ENCODE data around the gene UMODL1. TPM values are rescaled to one million over a fixed set of nuclear protein-coding genes. Genes with fewer than 3 reads are reported as not detected.

The UMODL1 gene
- total RNA-seq, 4 donors from 2014 or later = not detected

GRCh38 chr21:42036313-42036712 lies 34.8 kb upstream of the UMODL1 start:
- peaks cover 0 to 9% (median 0%) of the 10 kb centered on the region in 4 donors for H3K4me1 ChIP-seq
- H3K4me3 ChIP-seq = no peak overlapping the region
- no peak for TF ChIP-seq EP300 (IDR thresholded peaks at IDR 0.05)
- TF ChIP-seq POLR2A (IDR thresholded peaks at IDR 0.05) = no peak
- TF ChIP-seq, protein P1, sequence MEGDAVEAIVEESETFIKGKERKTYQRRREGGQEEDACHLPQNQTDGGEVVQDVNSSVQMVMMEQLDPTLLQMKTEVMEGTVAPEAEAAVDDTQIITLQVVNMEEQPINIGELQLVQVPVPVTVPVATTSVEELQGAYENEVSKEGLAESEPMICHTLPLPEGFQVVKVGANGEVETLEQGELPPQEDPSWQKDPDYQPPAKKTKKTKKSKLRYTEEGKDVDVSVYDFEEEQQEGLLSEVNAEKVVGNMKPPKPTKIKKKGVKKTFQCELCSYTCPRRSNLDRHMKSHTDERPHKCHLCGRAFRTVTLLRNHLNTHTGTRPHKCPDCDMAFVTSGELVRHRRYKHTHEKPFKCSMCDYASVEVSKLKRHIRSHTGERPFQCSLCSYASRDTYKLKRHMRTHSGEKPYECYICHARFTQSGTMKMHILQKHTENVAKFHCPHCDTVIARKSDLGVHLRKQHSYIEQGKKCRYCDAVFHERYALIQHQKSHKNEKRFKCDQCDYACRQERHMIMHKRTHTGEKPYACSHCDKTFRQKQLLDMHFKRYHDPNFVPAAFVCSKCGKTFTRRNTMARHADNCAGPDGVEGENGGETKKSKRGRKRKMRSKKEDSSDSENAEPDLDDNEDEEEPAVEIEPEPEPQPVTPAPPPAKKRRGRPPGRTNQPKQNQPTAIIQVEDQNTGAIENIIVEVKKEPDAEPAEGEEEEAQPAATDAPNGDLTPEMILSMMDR (IDR thresholded peaks at IDR 0.05) = no peak
- H3K27me3 ChIP-seq = no peaks in the 10 kb centered on the region
- H3K36me3 ChIP-seq = no peaks in the 10 kb centered on the region
- WGBS, 2 donors = 82 to 91% methylated on average over 2 of the region's 2 CpGs
- DNase-seq (ENCODE audit: low spot score in 2 of 2) = no peak
- H3K9me3 ChIP-seq = no peaks in the 10 kb centered on the region
- no peak overlapping the region for H3K27ac ChIP-seq

DNA sequence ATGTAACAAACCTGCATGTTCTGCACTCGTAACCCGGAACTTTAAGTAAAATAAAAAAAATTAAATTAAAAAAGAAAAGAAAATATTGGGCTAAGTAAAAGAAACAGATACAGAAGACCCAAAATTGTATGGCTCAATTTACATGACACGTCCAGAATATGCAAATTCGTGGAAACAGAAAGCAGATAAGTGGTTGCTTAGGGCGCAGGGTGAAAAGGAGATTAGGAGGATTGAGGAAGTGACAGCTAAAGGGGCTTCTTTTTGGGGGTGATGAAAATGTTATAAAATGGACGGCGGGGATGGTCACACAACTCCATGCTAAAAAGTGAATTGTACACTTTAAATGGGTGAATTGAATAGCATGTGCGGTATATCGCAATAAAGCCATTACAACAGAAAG lies 33.6 kb upstream of the UMODL1 start:
- Histone ChIP-seq H3K9me3 (no peaks in the 10 kb centered on the region), H3K4me3 (no peak overlapping the region), H3K27me3 (no peaks in the 10 kb centered on the region), H3K36me3 (no peaks in the 10 kb centered on the region), H3K4me1 (peaks cover 0 to 9% (median 0%) of the 10 kb centered on the region in 4 donors), H3K27ac (no peak overlapping the region)
- TF ChIP-seq POLR2A (IDR thresholded peaks at IDR 0.05) (no peak), EP300 (IDR thresholded peaks at IDR 0.05) (no peak)
- TF ChIP-seq, protein P1 (IDR thresholded peaks at IDR 0.05) = no peak
- DNase-seq (ENCODE audit: low spot score in 2 of 2) = no peak
- WGBS, 2 donors = 80 to 91% methylated on average over 9 of the region's 9 CpGs

DNA sequence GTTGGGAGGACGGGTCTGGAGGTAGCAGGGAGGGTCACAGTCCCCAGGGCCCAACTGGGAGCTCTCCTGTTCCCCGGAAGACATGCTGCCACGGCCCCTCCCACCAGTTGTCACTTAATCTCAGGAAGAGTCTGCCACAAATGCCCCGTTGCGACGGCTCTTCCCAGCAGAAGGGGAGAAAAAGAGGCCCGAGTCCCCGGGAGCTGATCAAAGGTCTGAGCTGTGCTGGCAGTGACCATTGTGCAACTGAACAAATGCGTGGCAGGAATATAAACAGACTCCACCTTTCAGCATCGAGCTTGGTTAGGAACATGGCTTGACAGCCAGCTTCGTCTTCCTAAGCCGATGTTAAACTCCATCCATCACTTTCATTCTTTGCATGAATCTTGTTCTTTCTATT lies 33.2 kb upstream of the UMODL1 start:
- DNase-seq (ENCODE audit: low spot score in 2 of 2) = no peak
- no peaks in the 10 kb centered on the region for H3K36me3 ChIP-seq
- 62 to 69% methylated on average over 12 of the region's 12 CpGs for WGBS, 2 donors
- H3K27me3 ChIP-seq = no peaks in the 10 kb centered on the region
- TF ChIP-seq EP300 (IDR thresholded peaks at IDR 0.05) (no peak), POLR2A (IDR thresholded peaks at IDR 0.05) (no peak)
- TF ChIP-seq, protein P1 (IDR thresholded peaks at IDR 0.05) = no peak
- peaks cover 0 to 9% (median 0%) of the 10 kb centered on the region in 4 donors for H3K4me1 ChIP-seq
- H3K27ac ChIP-seq = no peak overlapping the region
- no peaks in the 10 kb centered on the region for H3K9me3 ChIP-seq
- no peak overlapping the region for H3K4me3 ChIP-seq

DNA sequence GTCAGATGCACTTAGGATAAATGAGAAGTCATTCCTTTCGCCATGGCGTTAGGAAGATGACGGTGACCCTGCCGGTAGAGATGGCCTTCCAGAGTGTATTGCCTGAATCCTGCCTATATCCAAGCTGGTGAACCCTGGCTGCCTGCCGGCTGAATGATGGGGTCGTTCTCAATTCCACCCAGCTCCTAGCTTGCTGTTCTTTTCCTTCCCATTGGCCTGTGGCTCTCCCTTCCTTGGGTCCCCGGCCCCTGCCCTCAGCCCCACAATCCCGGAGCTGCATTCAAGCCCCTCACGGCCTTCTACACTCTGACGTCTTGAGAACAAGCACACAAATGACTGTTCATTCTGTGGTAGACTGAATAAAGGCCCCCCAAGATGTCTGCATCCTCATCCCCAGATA lies 32.7 kb upstream of the UMODL1 start:
- no peak overlapping the region for H3K27ac ChIP-seq
- H3K36me3 ChIP-seq = no peaks in the 10 kb centered on the region
- no peaks in the 10 kb centered on the region for H3K27me3 ChIP-seq
- 84 to 85% methylated on average over 10 of the region's 10 CpGs for WGBS, 2 donors
- peaks cover 0 to 9% (median 0%) of the 10 kb centered on the region in 4 donors for H3K4me1 ChIP-seq
- TF ChIP-seq, protein P1 (IDR thresholded peaks at IDR 0.05) = no peak
- no peak for TF ChIP-seq POLR2A (IDR thresholded peaks at IDR 0.05)
- no peaks in the 10 kb centered on the region for H3K9me3 ChIP-seq
- H3K4me3 ChIP-seq = no peak overlapping the region
- DNase-seq (ENCODE audit: low spot score in 2 of 2) = no peak

GRCh38 chr21:42038826-42039425 lies 32.2 kb upstream of the UMODL1 start:
- Histone ChIP-seq H3K36me3 (no peaks in the 10 kb centered on the region), H3K9me3 (no peaks in the 10 kb centered on the region), H3K4me1 (peaks cover 0 to 9% (median 0%) of the 10 kb centered on the region in 4 donors), H3K27ac (no peak overlapping the region), H3K4me3 (no peak overlapping the region), H3K27me3 (no peaks in the 10 kb centered on the region)
- TF ChIP-seq, protein P1 (IDR thresholded peaks at IDR 0.05) = no peak
- no peak for TF ChIP-seq EP300 (IDR thresholded peaks at IDR 0.05)
- TF ChIP-seq POLR2A (IDR thresholded peaks at IDR 0.05) = no peak
- DNase-seq (ENCODE audit: low spot score in 2 of 2) = no peak
- WGBS, 2 donors = 69 to 71% methylated on average over 8 of the region's 8 CpGs

Data from tibial nerve (tissue), 4 donors.